Jurkat, Clone E6-1 (cell line): Measurements from ENCODE around the gene RAPH1.

ENCODE experiments used
- DNase-seq: peaks from one replicate; pipeline ENCODE4 v3.0.0-alpha.2; 2011; ENCODE audit warnings: low read depth, low spot score
- H3K4me3 ChIP-seq: 2 replicates; pipeline ENCODE4 v1.5.1; 2011; ENCODE audit warnings: mild to moderate bottlenecking, low read length, control low read depth, moderate library complexity

Gene RAPH1

GRCh38 chr2:203500297-203500696, 34.8 kb downstream of the RAPH1 start:
- DNase-seq, result no peak
- no peak overlapping the region for H3K4me3 ChIP-seq

DNA sequence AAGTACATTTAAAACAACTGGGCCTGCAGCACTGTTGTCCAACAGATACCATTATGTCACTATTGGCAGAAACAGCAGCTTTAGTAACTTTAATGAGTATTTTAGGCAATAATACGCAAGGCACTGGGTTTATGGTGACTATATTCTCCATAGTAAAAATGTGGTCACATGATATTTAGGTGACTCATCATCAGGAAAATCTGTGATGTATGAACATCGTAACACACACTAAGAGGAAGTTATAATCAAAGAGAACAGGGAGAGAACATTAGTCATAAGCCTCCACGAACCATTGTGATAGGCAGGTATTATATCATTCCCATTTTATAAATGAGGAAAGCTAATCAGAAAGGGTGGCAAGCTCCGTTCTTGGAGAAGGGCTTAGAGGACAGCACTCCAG, 36.9 kb downstream of the RAPH1 start:
- no peak for DNase-seq
- no peak overlapping the region for H3K4me3 ChIP-seq

- H3K4me3 ChIP-seq, result no peak overlapping the region
- no peak for DNase-seq
Measured at GRCh38 chr2:203492965-203493364, 42.1 kb downstream of the RAPH1 start.

DNA sequence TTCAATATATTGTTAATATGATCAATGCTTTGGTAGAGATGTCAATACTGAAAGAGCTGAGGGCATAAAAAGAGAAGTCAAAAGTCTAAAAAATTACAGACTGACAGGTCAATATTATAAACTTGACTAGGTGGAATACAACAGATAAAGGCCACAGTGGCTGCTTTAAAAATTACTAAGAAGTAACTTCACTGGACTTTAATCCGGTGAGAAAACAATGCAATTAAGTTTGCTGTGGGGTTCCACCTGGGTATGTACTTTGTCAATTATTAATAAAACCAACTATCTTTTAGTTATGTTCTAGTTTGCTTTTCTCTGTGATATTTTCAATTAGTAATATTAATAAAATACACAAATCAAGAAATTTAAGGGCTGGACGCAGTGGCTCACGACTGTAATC, 44.7 kb downstream of the RAPH1 start:
- no peak for DNase-seq
- H3K4me3 ChIP-seq, result no peak overlapping the region

DNA sequence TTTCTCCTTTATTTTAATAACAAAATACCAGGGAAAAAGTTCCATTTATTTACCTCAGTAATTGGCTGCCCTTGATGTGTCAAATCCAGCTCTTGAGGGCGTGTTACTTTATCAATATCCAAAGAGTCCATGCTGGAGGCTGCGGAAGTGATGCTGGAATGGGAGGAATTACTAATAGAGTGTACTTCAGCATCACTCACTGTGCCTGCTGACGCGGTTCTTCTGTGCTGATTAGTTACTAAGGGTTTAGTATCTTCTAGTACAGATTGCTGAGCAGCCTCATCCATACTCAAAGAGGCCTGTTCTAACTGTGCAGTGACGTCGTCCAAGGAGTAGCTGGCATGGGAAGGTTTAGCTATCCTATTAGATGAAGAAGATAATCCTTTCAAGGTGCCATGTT, 45.6 kb downstream of the RAPH1 start:
- no peak overlapping the region for H3K4me3 ChIP-seq
- DNase-seq, result no peak

DNA sequence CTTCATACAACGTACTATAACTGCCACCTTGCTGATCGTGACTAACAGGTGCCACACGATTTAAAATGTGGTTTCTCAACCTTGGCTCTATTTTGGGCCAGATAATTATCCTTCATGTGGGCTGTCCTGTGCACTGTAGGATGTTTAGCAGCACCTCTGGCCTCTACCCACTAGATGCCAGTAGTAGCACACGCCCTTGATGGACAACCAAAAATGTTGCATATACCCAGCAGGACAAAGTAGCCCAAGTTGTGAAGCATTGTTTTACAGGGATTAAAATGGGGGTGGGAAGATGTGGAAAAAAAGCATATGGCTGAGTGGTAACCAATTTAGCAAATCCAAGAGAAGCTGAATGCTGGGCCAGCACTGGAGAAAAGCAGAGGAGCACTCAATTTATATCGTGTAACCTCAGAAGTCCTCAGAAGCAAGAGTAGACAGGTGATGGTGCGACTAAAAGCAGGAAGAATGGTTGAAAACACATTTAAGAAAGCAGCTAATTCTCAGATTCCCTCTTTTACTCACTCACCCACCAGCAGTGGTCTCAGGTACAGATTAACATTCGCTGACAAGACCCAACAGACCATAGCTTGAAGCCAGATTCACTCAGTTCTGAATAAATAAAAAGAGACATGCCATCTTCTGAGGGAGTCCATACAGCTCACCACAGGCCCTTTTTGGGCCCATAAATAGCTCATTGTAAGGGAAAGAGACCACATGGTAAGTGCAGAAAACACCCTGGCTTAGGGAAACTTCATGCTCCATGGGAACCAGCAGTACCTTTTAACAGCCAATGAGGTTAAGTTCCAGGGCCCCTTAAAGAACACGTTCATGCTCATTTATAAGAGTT, 50.6 kb downstream of the RAPH1 start:
- H3K4me3 ChIP-seq, result no peak overlapping the region
- peak; percentile 51 for DNase-seq

- no peak overlapping the region for H3K4me3 ChIP-seq
- no peak for DNase-seq
Measured at GRCh38 chr2:203480623-203481022, 54.5 kb downstream of the RAPH1 start.

- no peak for DNase-seq
- no peak overlapping the region for H3K4me3 ChIP-seq
Measured at GRCh38 chr2:203476881-203477280, 58.2 kb downstream of the RAPH1 start.

DNA sequence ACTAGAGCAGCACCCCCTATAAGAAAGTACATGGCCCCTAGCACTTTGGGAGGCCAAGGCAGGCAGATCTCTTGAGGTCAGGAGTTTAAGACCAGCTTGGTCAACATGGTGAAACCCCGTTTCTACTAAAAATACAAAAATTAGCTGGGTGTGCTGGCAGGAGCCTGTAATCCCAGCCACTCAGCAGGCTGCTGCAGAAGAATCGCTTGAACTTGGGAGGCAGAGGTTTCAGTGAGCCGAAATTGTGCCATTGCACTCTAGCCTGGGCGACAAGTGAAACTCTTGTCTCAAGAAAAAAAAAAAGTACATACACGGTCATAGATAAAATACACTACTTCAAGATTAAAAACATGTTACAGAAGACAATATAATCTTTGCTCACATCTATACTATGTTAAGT, 63.8 kb downstream of the RAPH1 start:
- H3K4me3 ChIP-seq, result no peak overlapping the region
- no peak for DNase-seq

GRCh38 chr2:203470371-203470770, 64.7 kb downstream of the RAPH1 start:
- no peak overlapping the region for H3K4me3 ChIP-seq
- DNase-seq, result no peak

GRCh38 chr2:203469546-203469945, 65.6 kb downstream of the RAPH1 start:
- H3K4me3 ChIP-seq, result no peak overlapping the region
- DNase-seq, result no peak

DNA sequence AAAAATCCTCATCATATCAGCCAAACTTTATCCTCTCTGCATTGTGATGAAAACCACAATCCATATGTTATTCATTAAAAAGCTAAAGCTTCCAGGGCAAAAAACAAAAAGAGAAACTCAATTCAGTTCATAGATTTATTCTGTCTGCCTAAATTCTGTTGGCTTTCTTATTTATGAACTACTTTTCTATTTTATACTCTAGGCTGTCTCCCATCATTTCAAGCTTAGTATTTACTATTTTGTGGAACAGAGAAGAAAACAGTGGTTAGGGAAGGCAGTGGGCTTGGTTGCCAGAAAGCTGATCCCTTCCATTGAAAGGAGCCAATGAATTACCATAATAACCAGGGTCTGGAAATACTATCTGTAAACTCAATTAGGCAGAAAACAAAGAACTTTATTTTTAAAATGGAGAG, 71.8 kb downstream of the RAPH1 start:
- no peak overlapping the region for H3K4me3 ChIP-seq
- DNase-seq, result no peak

- H3K4me3 ChIP-seq, result no peak overlapping the region
- no peak for DNase-seq
Measured at GRCh38 chr2:203462308-203462707, 72.8 kb downstream of the RAPH1 start.

GRCh38 chr2:203461746-203462145, 73.4 kb downstream of the RAPH1 start:
- no peak overlapping the region for H3K4me3 ChIP-seq

GRCh38 chr2:203455209-203455608, 79.9 kb downstream of the RAPH1 start:
- no peak overlapping the region for H3K4me3 ChIP-seq
- DNase-seq, result no peak

More at GRCh38 chr2:203461746-203462145, 73.4 kb downstream of the RAPH1 start:
- no peak for DNase-seq

- H3K4me3 ChIP-seq, result no peak overlapping the region
- peak; percentile 42 for DNase-seq
Measured at GRCh38 chr2:203453858-203454451, 81.1 kb downstream of the RAPH1 start.

DNA sequence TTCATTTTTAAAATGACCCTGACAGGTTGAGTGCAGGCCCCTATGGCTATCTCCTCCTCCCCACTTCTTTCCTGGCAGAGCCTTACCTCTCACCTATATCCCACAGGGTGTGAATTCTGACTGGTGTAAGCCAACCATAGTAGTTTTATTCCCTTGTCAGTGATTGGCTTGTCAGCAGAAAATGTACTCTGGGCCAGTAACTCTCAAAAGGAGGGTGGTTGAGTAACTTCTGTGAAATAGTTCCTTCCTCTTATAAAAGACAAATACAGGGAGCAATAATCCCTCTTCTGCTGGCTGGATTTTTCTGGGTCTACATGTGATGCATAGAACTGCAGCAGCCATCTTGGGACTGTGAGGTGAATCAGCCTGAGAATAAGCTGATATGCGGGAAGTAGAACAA, 83.4 kb downstream of the RAPH1 start:
- DNase-seq, result no peak
- H3K4me3 ChIP-seq, result no peak overlapping the region

GRCh38 chr2:203451011-203451410, 84.1 kb downstream of the RAPH1 start:
- DNase-seq, result no peak
- no peak overlapping the region for H3K4me3 ChIP-seq

DNA sequence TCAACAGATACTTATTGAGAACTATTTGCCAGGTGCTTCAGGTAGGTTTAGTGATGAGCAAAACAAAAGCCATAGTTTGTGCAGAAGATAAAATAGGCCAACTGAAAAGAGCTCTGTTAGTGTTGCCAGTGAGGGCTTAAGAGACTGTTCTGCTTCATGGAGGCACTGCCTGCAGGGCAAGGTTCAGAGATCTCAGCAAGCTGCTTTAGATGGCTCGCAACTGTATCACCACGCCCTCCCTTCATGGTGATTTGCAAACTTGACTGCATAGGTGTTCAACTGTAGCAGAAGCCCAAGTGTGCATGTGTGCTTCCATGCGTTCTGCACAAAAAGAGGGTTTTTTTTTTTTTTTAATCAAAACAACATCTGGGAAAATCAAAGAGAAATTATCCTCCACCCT, 84.5 kb downstream of the RAPH1 start:
- no peak for DNase-seq
- H3K4me3 ChIP-seq, result no peak overlapping the region

- H3K4me3 ChIP-seq, result no peak overlapping the region
- DNase-seq, result no peak
Measured at GRCh38 chr2:203446780-203447179, 88.3 kb downstream of the RAPH1 start.

DNA sequence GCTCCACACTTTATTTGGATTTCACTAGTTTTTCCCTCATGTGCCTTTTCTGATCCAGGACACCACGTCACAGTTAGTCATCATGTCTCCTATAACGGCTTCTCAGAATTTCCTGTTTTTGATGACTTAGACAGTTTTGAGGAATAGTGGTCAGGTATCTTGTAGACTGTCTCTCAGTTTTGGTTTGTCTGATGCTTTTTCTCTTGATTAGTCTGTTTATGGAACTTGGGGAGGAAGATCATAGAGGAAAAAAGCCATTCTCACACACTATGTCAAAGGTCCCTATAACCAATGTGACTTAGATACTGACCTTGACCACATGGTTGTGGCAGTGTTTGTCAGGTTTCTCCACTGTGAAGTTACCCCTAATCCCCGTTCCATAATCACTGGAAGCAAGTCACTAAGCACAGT, 89.0 kb downstream of the RAPH1 start:
- DNase-seq, result no peak
- no peak overlapping the region for H3K4me3 ChIP-seq
